ENCODE data around the gene TFEB. TPM values are rescaled to one million over a fixed set of nuclear protein-coding genes. Genes with fewer than 3 reads are reported as not detected.

The TFEB gene
- total and polyA plus RNA-seq, 2 donors (not counting 1 experiment from before 2014, with no cell fraction given) = 1.9 to 7.6 TPM

- H3K4me1 ChIP-seq (ENCODE audit: control insufficient read depth, extremely low read depth, insufficient read depth, low read length) = no peaks in the 10 kb centered on the region
- H4K20me1 ChIP-seq (ENCODE audit: control insufficient read depth, extremely low read depth, insufficient read depth, low read length) = no peaks in the 10 kb centered on the region
- no peak overlapping the region for H3K4me2 ChIP-seq (ENCODE audit: extremely low read depth, insufficient read depth, low read length)
- no peak overlapping the region for H3K27ac ChIP-seq (ENCODE audit: insufficient read depth, low read length)
- H3K36me3 ChIP-seq (ENCODE audit: control insufficient read depth, insufficient read depth, low read length) = no peaks in the 10 kb centered on the region
- no peaks in the 10 kb centered on the region for H3K27me3 ChIP-seq (ENCODE audit: control insufficient read depth, insufficient read depth, low read length)
- no peaks in the 10 kb centered on the region for H3K79me2 ChIP-seq (ENCODE audit: control insufficient read depth, insufficient read depth, low read length)
- H2AFZ ChIP-seq (ENCODE audit: low read length) = no peak overlapping the region
- no peak overlapping the region for H3K4me3 ChIP-seq (replicated peaks in 1 of 4; ENCODE audit: control extremely low read depth in 1 of 4, insufficient read depth in 1 of 4, low read depth in 3 of 4, low read length in 4 of 4)
- H3K9me3 ChIP-seq (ENCODE audit: control insufficient read depth, insufficient read depth, low read depth, low read length) = no peaks in the 10 kb centered on the region
- H3K9ac ChIP-seq (ENCODE audit: insufficient read depth, low read length) = no peak overlapping the region
- DNase-seq (ENCODE audit: low read depth in 2 of 2) = peak; percentile 37 to 59
- no peak for TF ChIP-seq EZH2 (IDR thresholded peaks at IDR 0.05; ENCODE audit: low read length, missing control alignments)
- no peak for TF ChIP-seq CTCF (conservative IDR thresholded peaks at IDR 0.05 in 1 of 2, IDR thresholded peaks at IDR 0.05 in 1 of 2; ENCODE audit: low read depth in 1 of 2, low read length in 2 of 2)
Measured at GRCh38 chr6:41656002-41656691, 79.3 kb downstream of the TFEB start.

- Histone ChIP-seq H4K20me1 (ENCODE audit: control insufficient read depth, extremely low read depth, insufficient read depth, low read length) (no peaks in the 10 kb centered on the region), H3K9ac (ENCODE audit: insufficient read depth, low read length) (no peak overlapping the region), H3K27me3 (ENCODE audit: control insufficient read depth, insufficient read depth, low read length) (no peaks in the 10 kb centered on the region), H3K4me1 (ENCODE audit: control insufficient read depth, extremely low read depth, insufficient read depth, low read length) (no peaks in the 10 kb centered on the region), H3K4me2 (ENCODE audit: extremely low read depth, insufficient read depth, low read length) (no peak overlapping the region), H3K79me2 (ENCODE audit: control insufficient read depth, insufficient read depth, low read length) (no peaks in the 10 kb centered on the region), H2AFZ (ENCODE audit: low read length) (no peak overlapping the region), H3K9me3 (ENCODE audit: control insufficient read depth, insufficient read depth, low read depth, low read length) (no peaks in the 10 kb centered on the region), H3K36me3 (ENCODE audit: control insufficient read depth, insufficient read depth, low read length) (no peaks in the 10 kb centered on the region), H3K4me3 (replicated peaks in 1 of 4; ENCODE audit: control extremely low read depth in 1 of 4, insufficient read depth in 1 of 4, low read depth in 3 of 4, low read length in 4 of 4) (no peak overlapping the region), H3K27ac (ENCODE audit: insufficient read depth, low read length) (no peak overlapping the region)
- TF ChIP-seq CTCF (conservative IDR thresholded peaks at IDR 0.05 in 1 of 2, IDR thresholded peaks at IDR 0.05 in 1 of 2; ENCODE audit: low read depth in 1 of 2, low read length in 2 of 2) (no peak), EZH2 (IDR thresholded peaks at IDR 0.05; ENCODE audit: low read length, missing control alignments) (no peak)
- DNase-seq (ENCODE audit: low read depth in 2 of 2) = no peak
Measured at GRCh38 chr6:41655646-41656001, 79.8 kb downstream of the TFEB start.

- Histone ChIP-seq H3K27me3 (ENCODE audit: control insufficient read depth, insufficient read depth, low read length) (no peaks in the 10 kb centered on the region), H3K4me1 (ENCODE audit: control insufficient read depth, extremely low read depth, insufficient read depth, low read length) (no peaks in the 10 kb centered on the region), H3K4me2 (ENCODE audit: extremely low read depth, insufficient read depth, low read length) (no peak overlapping the region), H2AFZ (ENCODE audit: low read length) (no peak overlapping the region), H3K9ac (ENCODE audit: insufficient read depth, low read length) (no peak overlapping the region), H4K20me1 (ENCODE audit: control insufficient read depth, extremely low read depth, insufficient read depth, low read length) (no peaks in the 10 kb centered on the region), H3K4me3 (replicated peaks in 1 of 4; ENCODE audit: control extremely low read depth in 1 of 4, insufficient read depth in 1 of 4, low read depth in 3 of 4, low read length in 4 of 4) (no peak overlapping the region), H3K79me2 (ENCODE audit: control insufficient read depth, insufficient read depth, low read length) (no peaks in the 10 kb centered on the region), H3K36me3 (ENCODE audit: control insufficient read depth, insufficient read depth, low read length) (no peaks in the 10 kb centered on the region), H3K9me3 (ENCODE audit: control insufficient read depth, insufficient read depth, low read depth, low read length) (no peaks in the 10 kb centered on the region), H3K27ac (ENCODE audit: insufficient read depth, low read length) (no peak overlapping the region)
- no peak for TF ChIP-seq CTCF (conservative IDR thresholded peaks at IDR 0.05 in 1 of 2, IDR thresholded peaks at IDR 0.05 in 1 of 2; ENCODE audit: low read depth in 1 of 2, low read length in 2 of 2)
- TF ChIP-seq EZH2 (IDR thresholded peaks at IDR 0.05; ENCODE audit: low read length, missing control alignments) = no peak
- no peak for DNase-seq (ENCODE audit: low read depth in 2 of 2)
Measured at GRCh38 chr6:41655176-41655575, 80.2 kb downstream of the TFEB start.
